ENCODE measurements around the gene HOXB1. TPM values are rescaled to one million over a fixed set of nuclear protein-coding genes. Genes with fewer than 3 reads are reported as not detected.

HOXB1 gene
- total and polyA plus RNA-seq, 12 donors, result not detected

DNA sequence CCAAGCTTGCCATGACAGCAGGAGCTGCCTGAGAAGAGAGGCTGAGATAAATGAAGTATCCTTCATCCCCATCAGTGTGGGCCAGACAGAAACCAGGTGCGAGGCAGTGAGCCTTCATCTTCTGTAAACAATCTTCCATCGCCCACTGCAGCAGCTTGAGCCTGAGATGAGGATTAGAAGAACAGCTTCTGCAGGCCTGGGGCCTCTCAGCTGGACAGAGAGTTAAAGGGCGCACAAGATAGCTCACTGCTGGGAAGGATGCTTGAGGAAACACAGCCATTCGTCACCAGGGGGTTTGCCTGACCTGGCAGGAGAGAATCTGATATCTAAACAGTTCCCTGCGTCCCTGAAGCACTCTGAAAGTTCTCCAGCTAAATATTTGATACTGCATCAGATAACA lies 27.1 kb downstream of the HOXB1 start:
- Histone ChIP-seq H3K4me1 (peaks cover 0 to 3% (median 0%) of the 10 kb centered on the region in 9 donors), H3K27me3 (peaks cover 0 to 93% (median 75%) of the 10 kb centered on the region in 7 donors), H3K36me3 (no peaks in the 10 kb centered on the region), H3K4me3 (no peak overlapping the region), H3K27ac (no peak overlapping the region), H3K9me3 (no peaks in the 10 kb centered on the region)
- TF ChIP-seq CTCF (IDR thresholded peaks at IDR 0.05), result no peak
- DNase-seq (no peak), ATAC-seq (no peak)
- intact Hi-C loops (cut with DNase I), result no loop called here
- WGBS, 2 donors, result 54 to 55% methylated on average over 5 of the region's 5 CpGs

DNA sequence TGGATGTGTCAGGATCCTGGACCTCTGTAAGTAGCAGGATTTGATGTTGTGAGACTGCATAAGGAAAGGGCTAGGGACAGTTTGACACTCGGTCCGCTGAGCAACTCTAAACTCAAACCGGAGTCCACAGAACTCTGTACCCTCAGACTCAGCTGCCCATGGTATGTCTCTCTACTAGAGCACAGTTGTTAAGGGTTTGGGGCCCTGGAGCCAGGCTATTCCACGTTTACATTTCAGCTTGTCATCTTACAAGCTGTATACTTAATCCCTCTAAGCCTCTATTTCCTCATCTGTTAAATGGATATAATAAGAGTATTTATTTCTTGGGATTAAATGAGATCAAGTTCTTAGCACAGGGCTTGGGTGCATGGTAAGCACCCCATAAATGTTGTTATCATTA lies 27.9 kb downstream of the HOXB1 start:
- Histone ChIP-seq H3K27me3 (peaks cover 0 to 93% (median 75%) of the 10 kb centered on the region in 7 donors), H3K9me3 (no peaks in the 10 kb centered on the region), H3K4me1 (peaks cover 0 to 3% (median 0%) of the 10 kb centered on the region in 9 donors), H3K36me3 (no peaks in the 10 kb centered on the region), H3K4me3 (no peak overlapping the region), H3K27ac (no peak overlapping the region)
- no peak for DNase-seq
- 77 to 79% methylated on average over 4 of the region's 4 CpGs for WGBS, 2 donors
- no peak for ATAC-seq
- TF ChIP-seq CTCF (IDR thresholded peaks at IDR 0.05), result no peak
- intact Hi-C loops (cut with DNase I), result no loop called here

- peaks cover 0 to 93% (median 76%) of the 10 kb centered on the region in 7 donors for H3K27me3 ChIP-seq
- WGBS, 2 donors, result 70 to 75% methylated on average over 2 of the region's 2 CpGs
- H3K36me3 ChIP-seq, result no peaks in the 10 kb centered on the region
- no peaks in the 10 kb centered on the region for H3K9me3 ChIP-seq
- no peak for ATAC-seq
- DNase-seq, result no peak
- intact Hi-C loops (cut with DNase I), result no loop called here
- H3K27ac ChIP-seq, result no peak overlapping the region
- no peak for TF ChIP-seq CTCF (IDR thresholded peaks at IDR 0.05)
- H3K4me3 ChIP-seq, result no peak overlapping the region
- peaks cover 0 to 3% (median 0%) of the 10 kb centered on the region in 9 donors for H3K4me1 ChIP-seq
These were observed 28.5 kb downstream of the HOXB1 start for GRCh38 chr17:48502312-48502711.

DNA sequence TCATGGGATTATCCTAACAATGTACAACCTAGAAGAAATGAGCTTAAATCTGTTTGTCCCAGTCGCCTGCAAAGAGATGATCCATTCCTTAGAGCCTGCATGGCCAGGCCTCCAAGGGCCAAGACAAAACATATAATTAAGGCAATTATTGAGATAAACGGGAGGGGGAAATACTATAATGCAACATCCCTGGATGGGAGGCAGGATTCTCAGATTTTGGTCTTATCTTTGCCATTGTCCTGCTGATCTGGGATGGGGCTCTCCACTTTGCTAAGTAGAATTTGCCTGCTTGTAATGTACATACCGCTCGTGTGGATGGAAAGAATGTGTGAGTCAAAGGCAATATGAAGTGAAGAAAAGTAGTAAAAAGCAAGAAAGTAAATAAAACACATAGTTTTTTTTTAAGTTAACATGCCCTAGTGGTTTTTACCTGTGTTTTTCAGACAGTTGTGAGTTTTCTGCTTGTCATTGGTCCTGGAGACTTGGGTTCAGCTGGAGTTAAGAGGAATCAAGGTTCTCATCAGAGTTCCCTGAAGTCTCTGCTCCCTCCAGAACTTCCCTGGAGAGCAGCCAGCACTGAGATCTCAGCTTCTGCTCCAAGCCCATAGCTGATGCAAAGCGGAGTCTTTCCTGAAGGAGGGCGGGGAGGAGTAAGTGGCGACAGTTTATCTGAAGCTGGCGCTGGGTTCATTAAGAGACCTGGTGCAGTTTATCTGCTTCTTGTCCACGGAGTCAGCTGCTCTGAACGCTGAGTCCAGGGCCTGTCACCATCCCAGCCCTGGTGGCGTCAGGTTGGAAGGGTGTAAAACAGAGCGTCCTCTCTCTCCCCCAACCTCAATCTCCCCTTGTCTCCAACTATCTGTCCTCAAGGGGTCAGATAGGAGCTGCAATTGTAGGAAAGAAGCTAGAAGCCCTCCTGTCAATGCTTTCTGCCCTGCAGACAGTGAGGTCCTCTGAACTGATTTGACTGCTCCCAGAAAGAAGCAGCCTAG lies 30.1 kb downstream of the HOXB1 start:
- peaks cover 0 to 93% (median 84%) of the 10 kb centered on the region in 7 donors for H3K27me3 ChIP-seq
- DNase-seq (no peak), ATAC-seq (peak in 1 of 8 donors; percentile 19)
- no peaks in the 10 kb centered on the region for H3K9me3 ChIP-seq
- H3K27ac ChIP-seq, result no peak overlapping the region
- no peaks in the 10 kb centered on the region for H3K36me3 ChIP-seq
- WGBS, 2 donors, result 40 to 42% methylated on average over 12 of the region's 12 CpGs
- H3K4me3 ChIP-seq, result no peak overlapping the region
- no peaks in the 10 kb centered on the region for H3K4me1 ChIP-seq
- peak in 2 of 9 donors; percentile 7 to 25 for TF ChIP-seq CTCF (IDR thresholded peaks at IDR 0.05)
- intact Hi-C loops (cut with DNase I), result no loop called here
